Measurements from ENCODE around the gene RHCE.
"Not testable (repeated sequence)": the region's sequence is repeated elsewhere in the genome, so short reads cannot be mapped to it uniquely, and the experiment has no call there.

RHCE gene

DNA sequence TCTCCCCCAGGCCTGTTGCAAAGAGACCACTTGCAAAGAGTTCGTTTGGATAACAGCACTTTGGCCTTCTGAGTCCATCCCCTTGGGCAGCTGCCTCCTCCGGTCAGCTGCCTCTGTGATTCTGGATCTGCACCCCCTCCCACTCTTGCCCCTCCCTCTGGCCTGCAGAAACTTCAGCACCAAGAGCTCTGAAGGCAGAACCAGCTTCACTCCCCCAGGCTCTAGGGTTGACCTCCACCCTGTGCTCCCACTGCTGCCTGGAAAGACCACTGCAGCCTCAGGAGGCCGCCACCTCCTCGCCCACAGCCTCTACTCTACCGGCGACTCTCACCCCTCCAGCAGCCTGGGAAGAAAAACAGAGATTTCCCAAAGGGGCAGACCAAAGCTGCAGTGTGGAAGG lies 6.5 kb downstream of the RHCE start:
- H3K9me3 ChIP-seq (ENCODE audit: insufficient read depth, low read depth, low read length); H3K4me3 ChIP-seq (ENCODE audit: low read length); H3K4me1 ChIP-seq (ENCODE audit: insufficient read depth, low read length); H3K36me3 ChIP-seq (ENCODE audit: insufficient read depth, low read depth, low read length); H3K27ac ChIP-seq (ENCODE audit: low read length); H3K27me3 ChIP-seq (ENCODE audit: insufficient read depth, low read length); H3K9ac ChIP-seq (ENCODE audit: low read depth, low read length): not testable (repeated sequence)

GRCh38 chr1:25412872-25413623 lies 7.6 kb downstream of the RHCE start:
- H3K27ac ChIP-seq (ENCODE audit: low read length); H3K4me3 ChIP-seq (ENCODE audit: low read length); H3K9ac ChIP-seq (ENCODE audit: low read depth, low read length); H3K36me3 ChIP-seq (ENCODE audit: insufficient read depth, low read depth, low read length); H3K9me3 ChIP-seq (ENCODE audit: insufficient read depth, low read depth, low read length); H3K4me1 ChIP-seq (ENCODE audit: insufficient read depth, low read length); H3K27me3 ChIP-seq (ENCODE audit: insufficient read depth, low read length): not testable (repeated sequence)

GRCh38 chr1:25409641-25410427 lies 10.8 kb downstream of the RHCE start:
- not testable (repeated sequence) for H3K4me3 ChIP-seq (ENCODE audit: low read length); H3K4me1 ChIP-seq (ENCODE audit: insufficient read depth, low read length); H3K9ac ChIP-seq (ENCODE audit: low read depth, low read length); H3K36me3 ChIP-seq (ENCODE audit: insufficient read depth, low read depth, low read length); H3K27ac ChIP-seq (ENCODE audit: low read length); H3K27me3 ChIP-seq (ENCODE audit: insufficient read depth, low read length); H3K9me3 ChIP-seq (ENCODE audit: insufficient read depth, low read depth, low read length)

DNA sequence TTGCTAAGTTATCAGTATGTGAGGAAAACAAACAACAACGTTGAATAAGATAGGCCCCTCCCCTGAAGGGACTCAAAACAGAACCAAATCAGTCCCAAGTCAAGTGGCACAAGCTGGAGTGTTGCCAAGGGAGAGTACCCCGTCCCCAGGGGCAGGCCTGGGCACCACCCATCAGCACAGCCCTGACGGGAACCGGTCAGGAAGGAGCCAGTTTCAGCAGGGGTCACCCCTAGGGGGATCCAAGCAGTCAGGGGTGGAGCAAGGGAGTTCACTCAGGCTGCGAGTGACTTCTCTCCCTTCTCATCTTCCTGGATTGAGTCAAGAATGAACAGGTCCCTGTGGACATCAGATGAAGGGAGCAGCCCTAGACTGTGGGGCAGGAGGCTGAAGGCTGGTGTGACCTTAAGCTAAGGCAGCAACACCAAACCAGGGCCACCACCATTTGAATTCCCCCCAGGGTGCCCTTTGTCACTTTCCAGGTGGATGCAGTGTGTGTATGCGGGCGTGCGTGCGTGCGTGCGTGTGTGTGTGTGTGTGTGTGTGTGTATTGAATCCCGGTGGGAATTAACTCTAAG lies 14.8 kb downstream of the RHCE start:
- H3K9ac ChIP-seq (ENCODE audit: low read depth, low read length); H3K36me3 ChIP-seq (ENCODE audit: insufficient read depth, low read depth, low read length); H3K4me3 ChIP-seq (ENCODE audit: low read length); H3K27ac ChIP-seq (ENCODE audit: low read length); H3K9me3 ChIP-seq (ENCODE audit: insufficient read depth, low read depth, low read length); H3K4me1 ChIP-seq (ENCODE audit: insufficient read depth, low read length); H3K27me3 ChIP-seq (ENCODE audit: insufficient read depth, low read length): not testable (repeated sequence)

DNA sequence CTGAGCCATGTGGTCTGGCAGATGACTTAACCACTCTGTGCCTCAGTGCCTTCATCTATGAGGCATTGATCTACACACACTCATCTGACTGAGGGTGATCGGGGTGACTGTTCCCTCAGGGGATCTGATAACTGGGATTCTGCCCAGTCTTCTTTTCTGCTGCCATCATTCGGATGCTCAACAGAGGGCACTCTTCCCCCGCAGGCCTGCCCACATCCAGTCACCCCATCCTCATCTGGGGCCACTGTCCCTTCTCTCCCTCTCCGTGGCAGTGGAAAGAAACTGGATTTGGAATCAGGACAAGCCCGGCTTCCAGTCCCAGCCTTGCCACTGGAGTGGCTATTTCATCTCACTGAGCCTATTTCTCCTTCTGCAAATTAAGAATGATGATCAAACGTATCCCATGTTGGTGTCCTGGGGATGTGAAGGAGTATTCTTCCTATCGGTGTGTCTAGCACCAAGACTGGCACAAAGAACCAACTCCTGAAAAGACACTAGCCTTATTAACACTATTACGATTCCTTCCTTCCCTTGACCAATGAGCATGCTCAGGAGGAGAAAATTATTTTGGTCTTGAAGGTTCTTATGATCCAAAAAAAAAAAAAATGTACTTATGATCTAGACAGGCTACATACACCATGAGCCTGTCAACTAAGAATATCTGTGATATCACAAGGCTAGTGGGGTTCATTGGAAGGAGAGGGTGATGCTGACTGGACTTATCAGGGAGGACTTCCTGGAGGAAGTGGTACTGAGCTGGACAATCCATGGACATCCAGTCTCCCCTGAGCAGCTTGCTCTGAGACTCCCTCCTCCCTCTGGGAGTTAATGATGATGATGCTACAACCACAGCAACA lies 17.4 kb downstream of the RHCE start:
- not testable (repeated sequence) for H3K9me3 ChIP-seq (ENCODE audit: insufficient read depth, low read depth, low read length); H3K9ac ChIP-seq (ENCODE audit: low read depth, low read length); H3K4me3 ChIP-seq (ENCODE audit: low read length); H3K27ac ChIP-seq (ENCODE audit: low read length); H3K4me1 ChIP-seq (ENCODE audit: insufficient read depth, low read length); H3K36me3 ChIP-seq (ENCODE audit: insufficient read depth, low read depth, low read length); H3K27me3 ChIP-seq (ENCODE audit: insufficient read depth, low read length)

DNA sequence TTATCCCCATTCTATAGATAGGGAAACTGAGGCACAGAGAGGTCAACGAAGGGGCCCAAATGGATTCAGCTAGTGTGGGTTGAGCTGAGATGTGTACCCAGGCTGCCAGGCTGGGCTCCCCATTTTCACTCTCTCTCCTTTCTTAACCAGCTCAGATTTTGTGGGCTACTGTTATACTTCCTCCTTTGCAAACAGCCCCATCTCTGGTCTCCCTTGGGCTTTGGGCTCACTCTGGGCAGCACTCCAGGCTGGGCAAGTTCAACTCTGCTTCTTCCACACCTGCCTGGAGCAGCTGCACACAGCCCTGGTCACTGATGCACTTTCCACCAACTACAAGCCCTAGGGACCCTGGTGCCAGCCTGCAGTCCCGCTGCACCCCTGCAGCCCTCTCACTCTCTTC lies 22.5 kb downstream of the RHCE start:
- H3K9me3 ChIP-seq (ENCODE audit: insufficient read depth, low read depth, low read length); H3K36me3 ChIP-seq (ENCODE audit: insufficient read depth, low read depth, low read length); H3K4me1 ChIP-seq (ENCODE audit: insufficient read depth, low read length); H3K9ac ChIP-seq (ENCODE audit: low read depth, low read length); H3K27me3 ChIP-seq (ENCODE audit: insufficient read depth, low read length); H3K4me3 ChIP-seq (ENCODE audit: low read length); H3K27ac ChIP-seq (ENCODE audit: low read length): not testable (repeated sequence)

DNA sequence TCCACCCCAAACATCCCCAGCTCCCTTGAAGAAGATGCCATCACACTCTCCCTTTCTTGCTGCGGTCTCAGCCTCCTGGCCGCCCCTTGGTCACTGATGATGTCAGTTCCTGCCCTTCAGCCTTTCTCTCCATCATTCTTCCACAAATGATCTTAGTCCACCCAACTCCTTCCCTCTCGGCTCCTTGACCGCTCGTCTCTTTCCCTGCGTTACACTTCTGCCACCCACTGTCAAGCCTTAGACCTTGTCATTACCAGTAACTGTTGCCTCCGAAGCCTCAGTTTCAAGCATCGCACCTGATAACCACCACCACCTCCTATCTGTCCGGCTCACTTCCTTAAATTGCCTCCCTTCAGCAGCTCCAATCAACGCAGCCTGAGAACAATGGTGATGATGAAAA lies 23.1 kb downstream of the RHCE start:
- H3K27ac ChIP-seq (ENCODE audit: low read length); H3K4me3 ChIP-seq (ENCODE audit: low read length); H3K27me3 ChIP-seq (ENCODE audit: insufficient read depth, low read length); H3K9ac ChIP-seq (ENCODE audit: low read depth, low read length); H3K36me3 ChIP-seq (ENCODE audit: insufficient read depth, low read depth, low read length); H3K4me1 ChIP-seq (ENCODE audit: insufficient read depth, low read length); H3K9me3 ChIP-seq (ENCODE audit: insufficient read depth, low read depth, low read length): not testable (repeated sequence)

DNA sequence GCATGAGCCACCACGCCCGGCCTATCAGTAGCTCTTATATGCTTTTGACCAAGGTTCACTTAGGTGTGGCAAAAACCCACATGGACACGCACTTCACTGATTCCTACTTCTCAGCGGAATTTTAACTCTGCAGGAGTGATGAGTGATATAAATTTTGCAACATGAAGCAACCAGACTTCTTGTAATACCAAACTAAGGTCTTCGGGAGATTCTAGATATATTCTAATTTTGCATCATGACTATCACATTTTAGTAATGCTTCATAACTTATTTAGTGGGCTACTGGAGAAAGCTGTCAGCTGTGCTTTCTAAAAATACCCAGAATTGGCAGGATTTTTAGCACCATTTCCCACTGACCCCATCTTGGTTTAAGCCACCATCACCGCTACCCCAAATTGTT lies 27.8 kb downstream of the RHCE start:
- Histone ChIP-seq H3K9me3 (ENCODE audit: insufficient read depth, low read depth, low read length) (no peaks in the 10 kb centered on the region), H3K4me3 (ENCODE audit: low read length) (no peak overlapping the region), H3K4me1 (ENCODE audit: insufficient read depth, low read length) (no peaks in the 10 kb centered on the region), H3K27me3 (ENCODE audit: insufficient read depth, low read length) (no peaks in the 10 kb centered on the region), H3K27ac (ENCODE audit: low read length) (no peak overlapping the region), H3K36me3 (ENCODE audit: insufficient read depth, low read depth, low read length) (no peaks in the 10 kb centered on the region), H3K9ac (ENCODE audit: low read depth, low read length) (no peak overlapping the region)

- not testable (repeated sequence) for H3K9ac ChIP-seq (ENCODE audit: low read depth, low read length); H3K27ac ChIP-seq (ENCODE audit: low read length); H3K4me1 ChIP-seq (ENCODE audit: insufficient read depth, low read length); H3K27me3 ChIP-seq (ENCODE audit: insufficient read depth, low read length); H3K9me3 ChIP-seq (ENCODE audit: insufficient read depth, low read depth, low read length); H3K4me3 ChIP-seq (ENCODE audit: low read length); H3K36me3 ChIP-seq (ENCODE audit: insufficient read depth, low read depth, low read length)
Measured at GRCh38 chr1:25389721-25390120, 30.9 kb downstream of the RHCE start.

DNA sequence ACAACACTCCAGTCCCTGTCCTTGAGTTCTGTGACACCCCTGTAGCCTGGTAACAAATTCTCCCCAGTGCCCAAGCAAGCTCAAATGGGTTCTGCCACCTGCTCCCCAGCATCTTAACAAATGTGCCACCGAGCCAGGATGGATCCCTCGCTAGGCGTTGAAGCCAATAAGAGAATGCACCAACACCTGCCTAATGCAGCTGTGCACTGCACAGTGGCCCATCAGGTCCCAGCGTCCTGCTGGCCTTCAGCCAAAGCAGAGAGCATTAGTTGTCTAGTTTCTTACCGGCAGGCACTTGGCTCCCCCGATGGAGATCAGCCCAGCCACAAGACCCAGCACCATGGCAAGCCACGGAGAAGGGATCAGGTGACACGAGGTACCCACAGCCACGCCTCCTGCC lies 31.9 kb downstream of the RHCE start:
- H3K9ac ChIP-seq (ENCODE audit: low read depth, low read length); H3K27ac ChIP-seq (ENCODE audit: low read length); H3K9me3 ChIP-seq (ENCODE audit: insufficient read depth, low read depth, low read length); H3K4me3 ChIP-seq (ENCODE audit: low read length); H3K36me3 ChIP-seq (ENCODE audit: insufficient read depth, low read depth, low read length); H3K27me3 ChIP-seq (ENCODE audit: insufficient read depth, low read length); H3K4me1 ChIP-seq (ENCODE audit: insufficient read depth, low read length): not testable (repeated sequence)

- H3K4me3 ChIP-seq (ENCODE audit: low read length); H3K9ac ChIP-seq (ENCODE audit: low read depth, low read length); H3K36me3 ChIP-seq (ENCODE audit: insufficient read depth, low read depth, low read length); H3K4me1 ChIP-seq (ENCODE audit: insufficient read depth, low read length); H3K27ac ChIP-seq (ENCODE audit: low read length); H3K9me3 ChIP-seq (ENCODE audit: insufficient read depth, low read depth, low read length); H3K27me3 ChIP-seq (ENCODE audit: insufficient read depth, low read length): not testable (repeated sequence)
Measured at GRCh38 chr1:25387096-25387495, 33.5 kb downstream of the RHCE start.

All from iPS-20b (cell line).